Measurements from ENCODE around the gene ZNF879.

ZNF879 gene

DNA sequence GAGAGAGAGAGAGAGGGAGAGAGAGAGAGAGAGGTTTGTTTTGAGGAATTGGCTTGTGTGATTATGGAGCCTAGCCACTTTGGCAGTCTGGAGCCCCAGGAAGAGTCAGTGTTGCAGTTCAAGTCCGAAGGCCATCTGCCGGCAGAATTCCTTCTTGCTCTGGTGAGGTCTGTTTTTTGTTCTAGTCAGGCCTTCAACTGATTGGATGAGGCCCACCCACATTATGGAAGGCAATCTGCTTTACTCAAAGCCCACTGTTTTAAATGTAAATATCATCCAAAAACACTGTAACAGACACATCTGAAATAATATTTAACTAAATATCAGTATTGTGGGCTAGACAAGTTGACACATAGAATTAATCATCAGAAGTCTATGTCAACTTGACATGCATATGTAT is 17.0 kb upstream of the ZNF879 start:
- no peak for DNase-seq

DNA sequence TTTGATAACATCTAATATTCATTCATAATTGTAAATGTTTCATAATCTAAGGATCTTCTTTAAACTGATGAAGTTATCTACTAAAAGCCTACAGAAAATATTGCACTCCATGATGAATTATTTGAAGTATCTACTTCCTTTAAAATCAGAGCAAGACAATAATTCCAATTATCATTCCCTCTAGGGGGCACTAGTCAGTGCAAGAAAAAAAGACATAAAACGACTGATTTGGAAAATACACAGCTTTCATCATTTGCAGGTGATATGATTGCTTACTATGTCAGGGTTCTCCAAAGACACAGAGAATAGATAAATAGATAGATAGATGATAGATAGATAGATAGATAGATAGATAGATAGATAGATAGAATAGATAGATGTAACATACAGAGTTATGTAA is 14.9 kb upstream of the ZNF879 start:
- no peak for DNase-seq

DNA sequence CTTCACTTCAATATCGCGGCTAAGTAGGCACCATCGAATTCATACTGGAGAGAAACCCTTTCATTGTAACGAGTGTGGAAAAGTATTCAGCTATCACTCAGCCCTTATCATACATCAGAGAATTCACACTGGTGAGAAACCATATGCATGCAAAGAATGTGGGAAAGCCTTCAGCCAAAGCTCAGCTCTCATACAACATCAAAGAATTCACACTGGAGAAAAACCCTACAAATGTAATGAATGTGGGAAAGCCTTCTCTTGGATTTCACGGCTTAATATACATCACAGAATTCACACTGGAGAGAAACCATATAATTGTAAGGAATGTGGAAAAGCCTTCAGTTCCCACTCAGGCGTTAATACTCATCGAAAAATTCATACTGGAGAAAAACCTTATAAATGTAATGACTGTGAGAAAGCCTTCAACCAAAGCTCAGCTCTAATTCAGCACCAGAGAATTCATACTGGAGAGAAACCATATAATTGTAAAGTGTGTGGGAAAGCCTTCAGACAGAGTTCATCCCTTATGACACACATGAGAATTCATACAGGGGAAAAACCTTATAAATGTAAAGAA is 9.5 kb downstream of the ZNF879 start:
- DNase-seq, result no peak

DNA sequence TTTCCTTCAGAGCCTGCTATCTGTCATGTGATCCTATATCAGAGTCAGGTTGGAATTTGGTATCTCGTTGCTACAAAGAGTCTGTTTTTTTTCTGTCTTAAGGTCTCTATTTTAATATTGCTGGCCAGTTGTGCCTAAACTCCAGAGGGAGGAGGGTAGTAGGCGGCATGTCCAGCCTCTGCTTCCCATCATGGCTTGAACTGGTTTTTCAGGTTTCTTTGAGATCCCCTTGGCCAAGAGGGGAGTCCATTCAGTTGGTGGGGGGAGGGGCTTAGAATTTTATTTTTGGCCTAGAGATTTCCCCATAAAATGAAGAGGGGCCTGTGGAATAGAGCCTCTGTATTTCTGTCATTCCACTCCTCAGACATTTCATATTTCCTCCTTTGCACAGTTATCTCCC is 21.2 kb downstream of the ZNF879 start:
- DNase-seq, result no peak

DNA sequence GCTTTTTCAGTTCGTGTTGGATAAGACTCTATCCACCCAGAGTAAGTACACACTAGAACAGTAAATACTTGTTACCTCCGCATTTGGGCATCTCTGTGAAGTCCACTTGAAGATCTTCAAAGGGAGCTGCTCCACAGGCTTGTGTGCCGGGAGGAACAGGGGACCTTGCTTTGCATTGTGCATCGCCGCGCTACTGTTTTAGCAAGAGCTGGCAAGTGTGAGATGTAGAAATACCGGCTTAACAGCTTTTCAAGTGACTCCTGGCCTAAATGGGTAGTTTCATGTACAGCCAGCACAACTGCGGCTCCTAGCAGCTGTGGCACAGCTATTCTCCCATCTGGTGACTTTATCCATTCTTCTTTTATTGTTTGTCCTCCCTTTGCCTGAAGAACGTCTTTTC is 28.2 kb downstream of the ZNF879 start:
- DNase-seq, result no peak

- no peak for DNase-seq
Measured at GRCh38 chr5:179054036-179054785, 30.6 kb downstream of the ZNF879 start.

GRCh38 chr5:179054876-179055275 is 31.3 kb downstream of the ZNF879 start:
- DNase-seq, result no peak

DNA sequence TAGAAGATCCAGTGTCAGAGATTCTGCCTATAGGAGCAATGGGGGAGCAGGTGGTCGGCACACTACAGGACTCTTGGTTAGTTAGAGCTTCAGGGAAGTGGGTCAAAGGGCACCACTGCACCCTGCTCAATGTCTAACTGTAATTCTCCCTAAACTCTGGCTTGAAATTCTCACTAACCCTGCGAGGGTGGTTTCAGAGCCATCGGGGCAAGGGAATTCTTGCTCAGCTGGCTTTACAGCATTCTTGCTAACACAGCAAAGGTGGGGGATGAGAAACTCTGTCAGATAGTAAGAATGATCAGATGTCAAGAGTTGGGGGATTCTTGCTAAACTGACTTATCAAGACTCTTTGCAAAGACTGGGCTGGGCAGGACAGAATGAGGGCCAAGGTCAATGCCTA is 31.8 kb downstream of the ZNF879 start:
- no peak for DNase-seq

- DNase-seq, result no peak
Measured at GRCh38 chr5:179055841-179056240, 32.2 kb downstream of the ZNF879 start.

DNA sequence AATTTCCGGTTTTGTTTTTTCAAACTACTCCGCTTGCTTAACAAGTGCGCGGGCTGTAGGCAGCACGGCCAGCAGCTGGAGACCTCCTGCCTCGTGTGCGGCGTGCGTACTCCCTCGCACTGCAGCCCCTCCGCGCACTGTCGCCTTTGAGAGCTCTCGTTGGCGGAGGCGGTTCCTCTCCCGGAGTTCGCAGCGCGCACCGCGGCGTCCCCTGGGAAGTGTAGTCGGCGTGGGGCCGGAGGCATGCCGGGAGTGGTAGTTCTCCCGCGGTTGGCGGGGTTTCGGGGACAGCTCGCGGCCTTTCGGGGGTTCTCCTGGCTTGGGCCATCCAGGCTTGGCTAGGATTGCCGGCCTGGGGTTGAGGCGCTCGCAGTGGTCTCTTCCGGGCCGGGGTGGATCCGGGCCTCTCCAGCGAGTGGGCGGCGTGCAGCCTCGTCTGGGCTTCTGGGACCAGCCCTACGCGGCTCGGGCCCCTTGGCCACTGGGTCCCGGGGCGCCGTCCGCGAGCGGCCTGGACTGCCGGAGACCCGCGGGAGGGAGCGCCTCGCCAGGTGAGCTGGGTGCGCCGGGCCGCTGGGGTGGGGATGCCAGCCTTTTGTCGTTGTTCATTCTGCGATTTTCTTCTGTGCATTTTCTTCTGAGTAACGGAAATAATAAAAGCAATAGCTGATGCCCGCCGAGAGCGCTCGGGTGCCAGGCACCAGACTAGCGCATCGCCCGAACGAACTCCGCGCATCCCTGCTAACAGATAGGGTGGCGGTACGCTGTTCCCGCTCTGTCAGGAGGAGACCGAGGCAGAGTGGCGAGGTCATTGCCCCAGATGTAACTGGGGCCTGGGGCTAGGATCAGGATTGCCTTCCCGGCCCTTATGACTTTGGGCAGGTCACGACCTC is 36.8 kb downstream of the ZNF879 start, which contains the start of gene ZNF354C:
ZNF354C (plus strand) TSS at position 258 of the 893 bp plus-strand sequence. CDS start 1,696 bp downstream, outside the sequence.
- DNase-seq, result peak; percentile 24 to 90 (median 74)

DNA sequence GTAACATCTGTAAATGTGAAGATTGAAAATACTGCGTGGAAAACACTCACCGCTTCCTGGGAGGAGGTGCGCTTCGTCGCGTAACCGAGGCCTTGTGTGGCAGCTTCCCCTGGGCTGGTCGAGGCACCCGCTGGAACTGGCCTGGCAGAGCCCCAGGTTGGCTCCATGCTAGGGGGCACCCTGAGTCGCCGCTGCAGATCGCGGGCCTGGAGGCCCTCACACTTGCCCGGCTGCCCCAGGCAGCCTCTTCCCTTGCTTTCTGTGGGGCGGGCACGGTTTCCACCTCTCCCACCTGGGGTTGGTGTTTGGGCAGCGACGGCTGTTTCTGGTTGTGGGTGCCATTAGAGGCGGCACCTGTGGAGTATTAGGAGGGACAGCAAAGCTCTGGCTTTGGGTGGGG is 37.4 kb downstream of the ZNF879 start:
- no peak for DNase-seq

DNA sequence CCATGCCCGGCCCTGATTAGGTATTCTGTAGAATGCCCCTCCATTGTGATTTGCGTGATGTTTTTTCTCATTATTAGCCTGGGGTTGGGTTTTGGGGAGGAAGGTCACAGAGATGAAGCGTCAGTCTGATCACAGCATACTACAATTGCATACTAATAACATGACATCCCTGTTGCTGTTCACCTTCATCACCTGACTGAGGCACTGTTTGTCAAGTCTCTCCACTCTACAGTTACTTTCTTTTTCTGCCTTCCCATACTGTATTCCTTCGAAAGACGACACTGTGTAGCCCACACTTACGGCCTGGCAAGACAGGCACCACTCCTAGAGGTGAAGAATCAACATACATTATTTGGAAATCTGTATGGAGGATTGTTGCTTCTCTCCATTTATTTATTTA is 42.1 kb downstream of the ZNF879 start:
- DNase-seq, result no peak

GRCh38 chr5:179079165-179079987 is 55.8 kb downstream of the ZNF879 start:
- no peak for DNase-seq

DNA sequence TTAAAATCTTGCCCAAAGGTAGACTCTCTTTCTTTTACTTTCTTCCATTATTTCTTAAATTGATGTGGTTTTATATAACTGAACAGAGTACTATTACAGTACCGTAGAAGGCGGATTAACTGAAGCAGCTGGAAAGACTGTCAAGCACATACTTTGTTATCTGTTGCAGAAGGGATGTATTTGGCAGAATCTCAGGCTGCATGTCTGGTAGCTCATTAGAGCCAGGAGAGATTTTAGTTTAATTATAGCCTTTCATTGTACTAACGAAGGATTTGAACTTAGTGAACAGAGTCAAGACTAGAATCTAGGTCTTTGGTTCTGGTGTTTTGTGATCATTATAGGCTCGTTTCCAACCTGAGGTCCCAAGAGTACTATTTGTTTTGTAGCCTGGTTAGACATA is 57.1 kb downstream of the ZNF879 start:
- DNase-seq, result no peak
